ENCODE data around the gene ATXN1. TPM values are rescaled to one million over a fixed set of nuclear protein-coding genes. Genes with fewer than 3 reads are reported as not detected.

Gene ATXN1
- total and polyA plus RNA-seq, 2 experiments from 2014 or later: 14.2 to 20.1 TPM

DNA sequence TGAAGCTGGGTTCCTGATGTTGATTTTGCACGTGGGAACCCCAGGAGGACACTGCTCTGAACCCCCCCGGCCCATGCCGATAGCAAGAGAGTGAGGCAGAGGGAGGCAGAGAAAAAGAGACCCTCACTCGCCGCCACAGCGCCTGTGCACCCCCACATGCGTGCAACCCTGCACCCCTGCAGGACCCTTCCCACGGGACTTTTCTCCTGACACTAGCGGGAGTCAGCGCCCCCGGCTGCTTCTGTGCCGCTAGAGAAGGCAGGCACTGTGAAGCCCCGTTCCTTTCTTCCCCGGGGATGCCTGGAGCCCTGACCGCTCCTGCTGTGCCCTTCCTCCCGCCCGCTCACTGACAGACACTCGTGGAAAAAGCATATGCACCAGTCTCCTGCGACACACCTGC lies 455.5 kb downstream of the ATXN1 start:
- Histone ChIP-seq H3K9me2 (ENCODE audit: insufficient read depth) (no peaks in the 10 kb centered on the region), H3K9ac (no peak overlapping the region), H3K4me1 (ENCODE audit: insufficient read depth) (no peaks in the 10 kb centered on the region), H2AFZ (no peak overlapping the region), H4K20me1 (ENCODE audit: insufficient read depth) (no peaks in the 10 kb centered on the region), H3K4me2 (ENCODE audit: unreplicated experiment) (no peak overlapping the region), H3K4me3 (no peak overlapping the region), H3K36me3 (ENCODE audit: low read depth) (no peaks in the 10 kb centered on the region; the same call in 1 of the 2 replicates), H3K27me3 (replicated peaks; ENCODE audit: insufficient read depth) (no peaks in the 10 kb centered on the region), H3K27ac (no peak overlapping the region), H3K9me3 (ENCODE audit: low read depth) (no peaks in the 10 kb centered on the region), H3F3A (ENCODE audit: insufficient read depth) (no peaks in the 10 kb centered on the region), H3K79me2 (ENCODE audit: insufficient read depth) (no peaks in the 10 kb centered on the region)
- no peak for DNase-seq
- in situ Hi-C loops (cut with MboI): no loop called here
- TF ChIP-seq EZH2 (IDR thresholded peaks at IDR 0.05; ENCODE audit: insufficient read depth, poor library complexity, severe bottlenecking) (no peak), EZH2phosphoT487 (IDR thresholded peaks at IDR 0.05; ENCODE audit: insufficient read depth, low read depth) (no peak)
- WGBS, 2 experiments (ENCODE audit: low coverage in 1 of 2, low lambda C conversion rate in 2 of 2, missing lambda C conversion rate in 2 of 2): 80 to 81% methylated on average over 19 of the region's 19 CpGs

- no peak overlapping the region for H3K9ac ChIP-seq
- 80 to 85% methylated on average over 7 of the region's 7 CpGs for WGBS, 2 experiments (ENCODE audit: low coverage in 1 of 2, low lambda C conversion rate in 2 of 2, missing lambda C conversion rate in 2 of 2)
- H3K27ac ChIP-seq: no peak overlapping the region
- no peaks in the 10 kb centered on the region for H3K27me3 ChIP-seq (replicated peaks; ENCODE audit: insufficient read depth)
- no peaks in the 10 kb centered on the region for H4K20me1 ChIP-seq (ENCODE audit: insufficient read depth)
- H2AFZ ChIP-seq: no peak overlapping the region
- TF ChIP-seq EZH2phosphoT487 (IDR thresholded peaks at IDR 0.05; ENCODE audit: insufficient read depth, low read depth) (no peak), EZH2 (IDR thresholded peaks at IDR 0.05; ENCODE audit: insufficient read depth, poor library complexity, severe bottlenecking) (no peak)
- no peak overlapping the region for H3K4me3 ChIP-seq
- H3K79me2 ChIP-seq (ENCODE audit: insufficient read depth): no peaks in the 10 kb centered on the region
- no peaks in the 10 kb centered on the region for H3K4me1 ChIP-seq (ENCODE audit: insufficient read depth)
- no peaks in the 10 kb centered on the region for H3K9me2 ChIP-seq (ENCODE audit: insufficient read depth)
- no peaks in the 10 kb centered on the region for H3K9me3 ChIP-seq (ENCODE audit: low read depth)
- no peaks in the 10 kb centered on the region; the same call in 1 of the 2 replicates for H3K36me3 ChIP-seq (ENCODE audit: low read depth)
- DNase-seq: no peak
- no peak overlapping the region for H3K4me2 ChIP-seq (ENCODE audit: unreplicated experiment)
- no peaks in the 10 kb centered on the region for H3F3A ChIP-seq (ENCODE audit: insufficient read depth)
- in situ Hi-C loops (cut with MboI): no loop called here
These were observed 456.0 kb downstream of the ATXN1 start for GRCh38 chr6:16305246-16305725.

DNA sequence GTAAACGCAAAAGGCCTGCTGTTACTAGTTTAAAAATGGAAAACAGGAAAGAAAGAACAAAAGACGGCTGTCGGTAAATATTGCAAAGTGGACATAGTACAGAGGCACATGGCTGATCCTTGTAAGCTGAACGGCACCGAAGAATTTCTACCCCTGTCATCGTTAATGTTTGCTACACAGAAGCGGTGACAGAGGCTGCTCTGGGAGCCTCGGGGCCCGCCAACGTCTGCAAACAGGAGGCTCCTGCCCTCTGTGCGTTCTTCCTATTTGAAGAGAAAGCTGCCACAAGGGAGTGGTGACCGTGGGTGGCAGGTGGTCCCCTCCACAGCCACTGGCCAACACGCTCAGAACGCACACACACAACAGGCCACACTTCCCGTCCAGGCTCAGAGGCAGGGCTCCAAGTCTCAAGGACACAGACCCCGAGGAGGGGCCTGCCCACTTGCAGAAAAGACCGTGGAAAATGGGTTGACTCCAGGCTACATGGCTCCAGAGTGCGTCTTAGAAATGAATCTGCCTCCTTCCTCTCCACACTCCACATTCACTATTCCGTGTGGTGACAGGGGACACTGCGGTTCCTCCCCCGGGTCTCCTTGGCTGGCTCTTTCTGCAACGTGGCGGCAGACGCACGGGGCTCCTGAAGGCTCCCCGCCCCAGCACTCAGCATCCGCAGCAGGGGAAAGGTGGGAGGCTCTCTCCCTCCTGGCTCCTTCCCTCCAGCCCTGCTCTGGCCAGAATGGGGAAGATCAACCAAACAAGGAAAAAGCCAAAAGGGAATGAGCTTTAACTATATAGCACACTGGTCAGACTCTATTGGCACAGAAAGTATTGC lies 458.3 kb downstream of the ATXN1 start:
- no peak overlapping the region for H2AFZ ChIP-seq
- no peak overlapping the region for H3K9ac ChIP-seq
- H3K9me3 ChIP-seq (ENCODE audit: low read depth): no peaks in the 10 kb centered on the region
- no peaks in the 10 kb centered on the region; the same call in 1 of the 2 replicates for H3K36me3 ChIP-seq (ENCODE audit: low read depth)
- H3K4me2 ChIP-seq (ENCODE audit: unreplicated experiment): no peak overlapping the region
- no peak for DNase-seq
- no peaks in the 10 kb centered on the region for H3K79me2 ChIP-seq (ENCODE audit: insufficient read depth)
- H3K27ac ChIP-seq: no peak overlapping the region
- 85 to 86% methylated on average over 27 of the region's 27 CpGs for WGBS, 2 experiments (ENCODE audit: low coverage in 1 of 2, low lambda C conversion rate in 2 of 2, missing lambda C conversion rate in 2 of 2)
- TF ChIP-seq EZH2phosphoT487 (IDR thresholded peaks at IDR 0.05; ENCODE audit: insufficient read depth, low read depth) (no peak), EZH2 (IDR thresholded peaks at IDR 0.05; ENCODE audit: insufficient read depth, poor library complexity, severe bottlenecking) (no peak)
- in situ Hi-C loops (cut with MboI): no loop called here
- no peaks in the 10 kb centered on the region for H4K20me1 ChIP-seq (ENCODE audit: insufficient read depth)
- H3K4me1 ChIP-seq (ENCODE audit: insufficient read depth): no peaks in the 10 kb centered on the region
- no peaks in the 10 kb centered on the region for H3K27me3 ChIP-seq (replicated peaks; ENCODE audit: insufficient read depth)
- H3K4me3 ChIP-seq: no peak overlapping the region
- no peaks in the 10 kb centered on the region for H3F3A ChIP-seq (ENCODE audit: insufficient read depth)
- no peaks in the 10 kb centered on the region for H3K9me2 ChIP-seq (ENCODE audit: insufficient read depth)

- Histone ChIP-seq H3K4me1 (ENCODE audit: insufficient read depth) (no peaks in the 10 kb centered on the region), H3K4me3 (no peak overlapping the region), H3K36me3 (ENCODE audit: low read depth) (no peaks in the 10 kb centered on the region; the same call in 1 of the 2 replicates), H3F3A (ENCODE audit: insufficient read depth) (no peaks in the 10 kb centered on the region), H3K9me2 (ENCODE audit: insufficient read depth) (no peaks in the 10 kb centered on the region), H3K27ac (no peak overlapping the region), H4K20me1 (ENCODE audit: insufficient read depth) (no peaks in the 10 kb centered on the region), H3K9ac (no peak overlapping the region), H3K79me2 (ENCODE audit: insufficient read depth) (no peaks in the 10 kb centered on the region), H3K4me2 (ENCODE audit: unreplicated experiment) (no peak overlapping the region), H3K9me3 (ENCODE audit: low read depth) (no peaks in the 10 kb centered on the region), H2AFZ (no peak overlapping the region), H3K27me3 (replicated peaks; ENCODE audit: insufficient read depth) (no peaks in the 10 kb centered on the region)
- DNase-seq: no peak
- TF ChIP-seq EZH2phosphoT487 (IDR thresholded peaks at IDR 0.05; ENCODE audit: insufficient read depth, low read depth): no peak
- in situ Hi-C loops (cut with MboI): no loop called here
- WGBS, 2 experiments (ENCODE audit: low coverage in 1 of 2, low lambda C conversion rate in 2 of 2, missing lambda C conversion rate in 2 of 2): 94% methylated on average over 7 of the region's 7 CpGs
These were observed 459.7 kb downstream of the ATXN1 start for GRCh38 chr6:16301511-16301910.

Measured in GM23248 (cell line).